Activated T-cell treated with anti-CD3 and anti-CD28 coated beads, Interleukin-2, amount 50 U/mL, for 4 hours (primary cell): ENCODE measurements around the gene MVB12B. TPM values are rescaled to one million over a fixed set of nuclear protein-coding genes. Genes with fewer than 3 reads are reported as not detected.

ENCODE experiments used
- ATAC-seq, 2 donors: fragments of 200-7000 bp; cut with Tn5 transposase; one replicate each; pipeline ENCODE4 v1.10.0; 2021
- DNase-seq: peaks from one replicate; pipeline ENCODE4 v3.0.0-alpha.2; 2020
- H3K27me3 Mint-ChIP-seq: one replicate; pipeline ENCODE4 v1.8.0; 2021; ENCODE audit warnings: low read depth, mixed read lengths
- H3K36me3 Mint-ChIP-seq: one replicate; pipeline ENCODE4 v1.8.0; 2022; ENCODE audit warnings: mixed read lengths; ENCODE audit not compliant: insufficient read depth
- H3K4me1 Mint-ChIP-seq: one replicate; pipeline ENCODE4 v1.8.0; 2021; ENCODE audit warnings: low read depth, mixed read lengths
- H3K4me3 Mint-ChIP-seq: one replicate; pipeline ENCODE4 v1.8.0; 2021; ENCODE audit warnings: mild to moderate bottlenecking, moderate library complexity, mixed read lengths
- H3K9me3 Mint-ChIP-seq: one replicate; pipeline ENCODE4 v1.8.0; 2021; ENCODE audit warnings: mixed read lengths
- total RNA-seq, 3 donors: library from RNA; stranded (reverse); gene quantifications; one replicate each; pipeline ENCODE4 v1.2.1, GENCODE V29; 2021

MVB12B gene
- total RNA-seq, 3 donors from 2014 or later: 3.7 to 4.5 (median 4.1) TPM

DNA sequence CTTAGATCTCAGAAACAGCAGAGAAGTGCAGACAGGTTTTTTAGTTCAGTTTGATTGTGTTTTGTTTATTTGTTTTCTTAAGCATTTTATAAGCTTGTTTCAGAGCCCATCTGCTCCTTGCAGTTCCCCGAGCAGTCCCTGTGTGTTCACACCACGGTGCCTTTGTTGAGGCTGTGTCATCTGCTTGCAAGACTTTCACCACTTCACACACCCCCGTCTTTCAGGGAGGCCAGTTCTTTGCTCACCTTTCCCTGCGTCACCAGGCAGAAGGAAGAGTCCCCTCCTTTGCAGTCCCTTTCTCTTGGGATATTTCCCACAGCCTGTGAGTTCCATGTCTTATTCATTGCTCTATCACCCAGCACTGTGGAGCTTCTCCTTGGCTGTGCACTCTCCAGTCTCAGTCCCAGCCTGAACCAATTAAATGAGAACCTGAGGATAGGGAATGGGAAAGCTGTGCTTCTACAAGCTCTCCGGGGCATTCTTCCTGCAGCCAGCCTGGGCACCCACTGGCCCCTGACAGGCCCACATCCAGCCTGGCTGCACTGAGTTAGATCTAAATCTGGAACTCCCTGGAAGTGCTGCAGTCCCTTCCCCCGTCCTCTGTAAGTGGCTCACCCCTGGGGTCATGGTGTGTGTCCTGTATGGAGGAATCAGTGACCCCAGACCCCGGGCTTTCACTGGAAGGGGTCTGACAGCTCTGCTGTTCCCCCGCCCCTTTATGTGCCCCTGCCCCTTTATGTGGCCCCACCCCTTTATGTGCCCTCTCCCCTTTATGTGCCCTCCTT lies 5.5 kb downstream of the MVB12B start:
- ATAC-seq (no peak), DNase-seq (no peak)
- H3K27me3 Mint-ChIP-seq: no peaks in the 10 kb centered on the region
- no peaks in the 10 kb centered on the region for H3K9me3 Mint-ChIP-seq
- H3K36me3 Mint-ChIP-seq: no peaks in the 10 kb centered on the region
- H3K4me3 Mint-ChIP-seq: no peak overlapping the region
- peaks cover 35% of the 10 kb centered on the region for H3K4me1 Mint-ChIP-seq

DNA sequence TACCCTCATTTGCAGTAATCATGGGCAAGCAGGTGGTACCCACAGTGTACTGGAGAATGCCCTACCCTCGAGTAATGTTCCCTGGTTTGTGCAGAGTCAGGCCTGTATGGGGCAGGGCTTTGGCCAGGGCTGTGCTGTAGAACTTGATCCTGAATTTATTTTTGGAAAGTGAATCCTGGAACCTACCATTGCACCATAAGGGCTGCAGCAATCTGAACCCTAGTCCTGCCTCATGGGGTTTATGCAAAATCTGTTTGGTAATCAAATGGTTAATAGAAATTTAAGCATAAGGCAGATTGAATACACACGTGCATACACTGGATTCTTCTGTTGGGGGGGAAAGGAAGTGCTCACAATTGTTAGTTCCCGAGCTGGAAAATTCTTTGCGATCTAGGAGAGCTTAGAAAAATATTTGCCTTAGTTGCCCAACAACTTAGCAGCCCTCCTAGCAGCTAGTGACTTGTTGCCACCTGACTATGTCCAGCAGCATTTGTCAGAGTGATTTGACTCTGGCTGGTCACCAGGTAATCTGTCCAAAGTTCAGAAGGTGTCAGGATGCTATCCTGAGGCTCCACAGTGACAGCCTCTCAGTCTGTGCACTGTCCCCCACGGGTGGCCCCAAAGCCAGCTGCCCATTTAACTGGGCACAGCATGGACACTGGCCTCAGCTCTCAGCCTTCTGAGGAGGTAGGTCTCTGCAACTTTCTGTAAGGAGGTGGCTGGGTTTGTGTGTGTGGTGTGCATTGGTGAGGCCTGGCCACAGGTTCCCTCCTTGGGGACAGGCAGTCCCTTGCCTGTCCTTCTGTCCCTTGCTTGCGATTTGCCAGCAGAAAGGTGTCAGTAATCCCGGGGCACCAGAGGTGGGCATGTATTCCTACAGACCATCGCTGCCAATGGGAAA lies 8.3 kb downstream of the MVB12B start:
- Mint-ChIP-seq H3K36me3 (no peaks in the 10 kb centered on the region), H3K4me3 (no peak overlapping the region), H3K4me1 (peaks cover 19% of the 10 kb centered on the region), H3K27me3 (no peaks in the 10 kb centered on the region), H3K9me3 (no peaks in the 10 kb centered on the region)
- DNase-seq (no peak), ATAC-seq (no peak)

GRCh38 chr9:126335837-126336735 lies 9.5 kb downstream of the MVB12B start:
- DNase-seq (no peak), ATAC-seq (no peak)

GRCh38 chr9:126336736-126337325 lies 10.2 kb downstream of the MVB12B start:
- no peaks in the 10 kb centered on the region for H3K9me3 Mint-ChIP-seq
- no peaks in the 10 kb centered on the region for H3K27me3 Mint-ChIP-seq
- ATAC-seq (no peak), DNase-seq (no peak)
- peaks cover 10% of the 10 kb centered on the region for H3K4me1 Mint-ChIP-seq
- H3K4me3 Mint-ChIP-seq: no peak overlapping the region
- H3K36me3 Mint-ChIP-seq: peaks cover 11% of the 10 kb centered on the region

More at GRCh38 chr9:126335837-126336735, 9.5 kb downstream of the MVB12B start:
- no peaks in the 10 kb centered on the region for H3K9me3 Mint-ChIP-seq
- no peak overlapping the region for H3K4me3 Mint-ChIP-seq
- peaks cover 11% of the 10 kb centered on the region for H3K4me1 Mint-ChIP-seq
- peaks cover 5% of the 10 kb centered on the region for H3K36me3 Mint-ChIP-seq
- no peaks in the 10 kb centered on the region for H3K27me3 Mint-ChIP-seq

- Mint-ChIP-seq H3K27me3 (no peaks in the 10 kb centered on the region), H3K36me3 (peaks cover 15% of the 10 kb centered on the region), H3K9me3 (no peaks in the 10 kb centered on the region), H3K4me3 (no peak overlapping the region), H3K4me1 (peaks cover 10% of the 10 kb centered on the region)
- ATAC-seq (no peak), DNase-seq (no peak)
Measured at GRCh38 chr9:126337729-126338372, 11.2 kb downstream of the MVB12B start.

DNA sequence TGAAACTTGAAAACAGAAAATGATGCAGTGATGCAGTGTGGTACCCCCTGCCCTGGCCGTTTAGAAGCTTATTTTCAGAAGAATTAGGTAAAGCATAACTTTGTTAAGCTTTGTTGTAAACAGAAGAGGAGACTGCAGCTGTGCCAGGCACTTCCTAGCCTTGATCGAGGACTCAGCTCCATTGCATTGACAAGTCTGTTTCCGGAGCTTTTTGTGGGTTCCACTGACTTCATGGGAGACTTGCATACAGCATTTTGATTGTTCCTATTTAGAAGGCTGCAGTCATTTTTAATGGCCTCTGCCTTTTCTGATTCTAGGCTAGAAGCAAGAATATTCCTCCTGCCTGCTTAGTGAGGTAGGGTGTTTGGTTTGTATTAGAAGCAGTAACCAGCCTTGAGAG lies 12.3 kb downstream of the MVB12B start:
- no peaks in the 10 kb centered on the region for H3K27me3 Mint-ChIP-seq
- no peaks in the 10 kb centered on the region for H3K9me3 Mint-ChIP-seq
- H3K4me3 Mint-ChIP-seq: no peak overlapping the region
- DNase-seq (no peak), ATAC-seq (no peak)
- peaks cover 18% of the 10 kb centered on the region for H3K36me3 Mint-ChIP-seq
- H3K4me1 Mint-ChIP-seq: peaks cover 9% of the 10 kb centered on the region

- peaks cover 28% of the 10 kb centered on the region for H3K36me3 Mint-ChIP-seq
- H3K9me3 Mint-ChIP-seq: no peaks in the 10 kb centered on the region
- H3K4me3 Mint-ChIP-seq: no peak overlapping the region
- peaks cover 8% of the 10 kb centered on the region for H3K4me1 Mint-ChIP-seq
- H3K27me3 Mint-ChIP-seq: no peaks in the 10 kb centered on the region
- no peak for DNase-seq
- no peak for ATAC-seq
Measured at GRCh38 chr9:126341426-126341825, 14.8 kb downstream of the MVB12B start.

GRCh38 chr9:126341902-126342301 lies 15.3 kb downstream of the MVB12B start:
- ATAC-seq (no peak), DNase-seq (no peak)
- Mint-ChIP-seq H3K36me3 (peaks cover 30% of the 10 kb centered on the region), H3K9me3 (no peaks in the 10 kb centered on the region), H3K4me3 (no peak overlapping the region), H3K27me3 (no peaks in the 10 kb centered on the region), H3K4me1 (peaks cover 12% of the 10 kb centered on the region)

GRCh38 chr9:126342621-126343031 lies 16.0 kb downstream of the MVB12B start:
- no peaks in the 10 kb centered on the region for H3K9me3 Mint-ChIP-seq
- peaks cover 12% of the 10 kb centered on the region for H3K4me1 Mint-ChIP-seq
- H3K27me3 Mint-ChIP-seq: no peaks in the 10 kb centered on the region
- DNase-seq (no peak), ATAC-seq (no peak)
- peaks cover 30% of the 10 kb centered on the region for H3K36me3 Mint-ChIP-seq
- no peak overlapping the region for H3K4me3 Mint-ChIP-seq

DNA sequence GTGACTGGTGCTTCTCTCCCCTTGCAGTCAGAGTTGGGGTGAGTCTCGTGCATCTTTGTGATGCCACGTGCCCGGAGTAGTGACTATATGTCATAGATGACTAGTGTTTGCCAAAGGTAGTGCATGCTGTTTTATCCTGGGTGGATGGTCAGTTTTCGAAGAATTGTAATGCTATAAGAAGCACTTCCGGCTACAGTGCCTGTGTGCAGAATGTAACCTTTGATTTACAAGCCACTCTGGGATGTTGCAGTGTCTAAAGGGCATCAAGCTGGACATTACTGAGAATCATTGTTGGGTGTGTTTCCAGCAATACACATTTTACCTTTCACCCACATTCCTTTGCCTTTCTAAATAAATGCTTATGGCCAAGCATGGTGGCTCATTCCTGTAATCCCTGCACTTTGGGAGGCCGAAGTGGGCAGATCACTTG lies 16.7 kb downstream of the MVB12B start:
- DNase-seq (no peak), ATAC-seq (no peak)
- Mint-ChIP-seq H3K36me3 (peaks cover 30% of the 10 kb centered on the region), H3K4me1 (peaks cover 12% of the 10 kb centered on the region), H3K9me3 (no peaks in the 10 kb centered on the region), H3K4me3 (no peak overlapping the region), H3K27me3 (no peaks in the 10 kb centered on the region)

DNA sequence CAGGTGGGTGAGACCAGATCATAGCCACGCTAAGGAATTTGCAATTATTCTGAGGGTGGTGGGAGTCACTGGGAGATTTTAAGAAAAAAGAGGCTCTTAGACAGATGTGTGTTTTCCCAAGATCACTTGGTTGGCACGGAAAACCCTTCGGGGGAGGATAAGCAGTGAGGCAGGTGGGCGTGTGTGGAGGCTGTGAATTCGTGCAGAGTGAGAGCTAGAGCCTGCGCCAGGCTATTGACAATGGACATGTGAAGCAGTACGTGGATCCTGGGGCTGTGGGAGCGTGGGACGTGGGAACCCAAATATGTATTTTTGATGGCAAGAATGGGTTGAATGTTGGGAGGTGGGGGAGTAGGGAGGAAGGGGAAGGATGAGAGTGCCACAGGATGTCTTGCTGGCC lies 19.4 kb downstream of the MVB12B start:
- Mint-ChIP-seq H3K9me3 (peaks cover 7% of the 10 kb centered on the region), H3K27me3 (no peaks in the 10 kb centered on the region), H3K4me3 (no peak overlapping the region), H3K4me1 (peaks cover 7% of the 10 kb centered on the region), H3K36me3 (peaks cover 29% of the 10 kb centered on the region)
- ATAC-seq: no peak
- no peak for DNase-seq

DNA sequence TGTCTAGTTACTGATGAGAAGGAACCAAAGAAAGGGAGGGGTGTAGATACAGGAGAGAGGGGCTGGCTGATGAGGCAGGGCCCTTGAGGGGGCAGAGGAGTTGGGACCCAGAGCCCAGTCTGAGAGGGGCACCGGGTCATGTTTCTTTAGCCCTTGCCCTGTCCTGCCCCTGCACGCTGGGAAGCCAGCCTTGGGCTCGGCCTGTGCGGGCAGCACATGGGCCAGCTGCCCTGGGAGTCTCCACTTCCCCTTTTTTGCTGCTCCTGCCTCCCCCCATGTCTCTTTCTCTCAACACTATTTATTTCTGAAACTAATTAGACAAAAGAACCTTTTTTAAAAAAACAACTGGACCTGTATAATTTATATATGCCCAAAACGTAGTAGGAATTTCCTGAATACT lies 20.5 kb downstream of the MVB12B start:
- peaks cover 21% of the 10 kb centered on the region for H3K36me3 Mint-ChIP-seq
- no peaks in the 10 kb centered on the region for H3K27me3 Mint-ChIP-seq
- H3K4me1 Mint-ChIP-seq: peaks cover 7% of the 10 kb centered on the region

More for the DNA sequence above, 20.5 kb downstream of the MVB12B start:
- DNase-seq (no peak), ATAC-seq (no peak)
- Mint-ChIP-seq H3K9me3 (peaks cover 11% of the 10 kb centered on the region), H3K4me3 (no peak overlapping the region)
